Activated CD4-positive, alpha-beta T cell treated with anti-CD3 and anti-CD28 coated beads, Interleukin-2, amount 10 ng/mL, durations not matched to agents 24 days and 14 days (primary cell): Measurements from ENCODE around the gene LEMD1. TPM values are rescaled to one million over a fixed set of nuclear protein-coding genes. Genes with fewer than 3 reads are reported as not detected.
A peak's percentile ranks its signal among the peaks of the same experiment; 100 is the strongest.
"Not testable (repeated sequence)": the region's sequence is repeated elsewhere in the genome, so short reads cannot be mapped to it uniquely, and the experiment has no call there.

Experiments
- DNase-seq: peaks from one replicate; pipeline ENCODE4 v3.0.0; 2022
- H3K27ac Mint-ChIP-seq: one replicate; pipeline ENCODE4 v1.8.0; 2022; ENCODE audit warnings: mild to moderate bottlenecking, mixed read lengths
- H3K27me3 Mint-ChIP-seq: one replicate; pipeline ENCODE4 v1.8.0; 2022; ENCODE audit warnings: mixed read lengths
- H3K36me3 Mint-ChIP-seq: one replicate; pipeline ENCODE4 v1.8.0; 2022; ENCODE audit warnings: low read depth, mild to moderate bottlenecking, mixed read lengths
- H3K4me1 Mint-ChIP-seq: one replicate; pipeline ENCODE4 v1.8.0; 2021; ENCODE audit warnings: mixed read lengths
- H3K4me3 Mint-ChIP-seq: one replicate; pipeline ENCODE4 v1.8.0; 2022; ENCODE audit warnings: mild to moderate bottlenecking, moderate library complexity, mixed read lengths
- H3K9me3 Mint-ChIP-seq: one replicate; pipeline ENCODE4 v1.8.0; 2021; ENCODE audit warnings: mixed read lengths
- intact Hi-C: fragments of 100-400 bp; cut with micrococcal nuclease; formaldehyde crosslinking; loops from one replicate; pipeline ENCODE4 v1.15.1; 2023
- total RNA-seq: library from RNA; stranded (reverse); gene quantifications from 2 replicates; pipeline ENCODE4 v1.2.3, GENCODE V29; 2022

LEMD1 gene
- total RNA-seq, 1 donor from 2014 or later, result 0.47 TPM

DNA sequence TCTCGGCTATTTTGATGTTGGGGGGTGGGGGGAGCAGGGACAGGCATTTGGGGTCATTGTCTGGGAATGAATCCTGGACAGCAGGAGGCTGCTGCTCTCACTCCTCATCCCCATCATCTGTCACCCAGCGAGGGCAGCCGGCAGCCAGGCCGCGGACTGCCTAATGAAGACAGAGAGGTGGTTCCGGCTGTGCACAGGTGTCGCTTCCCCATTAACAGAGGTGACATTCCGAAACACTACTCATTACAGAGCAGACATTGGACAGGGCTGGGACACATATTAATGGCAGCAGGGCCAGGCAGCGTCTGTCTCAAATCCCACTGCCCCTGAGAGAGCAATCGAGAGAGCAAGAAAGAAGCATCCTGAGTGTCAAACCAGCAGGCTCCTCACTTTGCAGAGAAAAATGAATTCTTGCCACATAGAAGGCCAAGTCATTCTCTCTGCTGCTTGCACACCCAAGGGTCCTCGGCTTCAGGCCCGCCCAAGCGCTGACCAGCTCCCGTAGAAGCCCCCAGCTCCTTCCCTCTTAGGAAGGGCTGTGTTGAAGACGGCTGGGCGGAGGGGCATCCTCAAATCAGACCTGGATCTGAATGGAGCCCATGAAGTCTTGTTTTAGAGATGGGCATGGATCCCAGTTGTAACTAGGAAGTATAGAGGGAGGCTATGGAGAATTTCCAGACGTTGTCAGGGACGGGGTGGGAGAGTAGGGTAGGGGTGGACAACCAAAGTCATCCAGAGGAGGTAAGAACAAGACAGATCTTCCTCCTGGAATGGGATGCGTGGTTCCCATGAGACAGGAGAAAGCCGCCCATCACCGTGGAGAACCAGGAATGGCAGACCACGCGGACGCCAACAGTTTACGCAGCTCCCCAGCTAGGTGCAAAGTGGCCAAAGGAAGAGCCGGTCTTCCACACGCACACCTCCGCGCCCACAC lies 8.2 kb upstream of the LEMD1 start:
- peaks cover 51% of the 10 kb centered on the region for H3K27me3 Mint-ChIP-seq
- H3K9me3 Mint-ChIP-seq, result no peaks in the 10 kb centered on the region
- H3K4me3 Mint-ChIP-seq, result peak overlapping the region; percentile 85
- peaks cover 7% of the 10 kb centered on the region for H3K4me1 Mint-ChIP-seq
- intact Hi-C loops, result no loop called here
- no peaks in the 10 kb centered on the region for H3K36me3 Mint-ChIP-seq
- DNase-seq, result no peak
- H3K27ac Mint-ChIP-seq, result no peak overlapping the region

DNA sequence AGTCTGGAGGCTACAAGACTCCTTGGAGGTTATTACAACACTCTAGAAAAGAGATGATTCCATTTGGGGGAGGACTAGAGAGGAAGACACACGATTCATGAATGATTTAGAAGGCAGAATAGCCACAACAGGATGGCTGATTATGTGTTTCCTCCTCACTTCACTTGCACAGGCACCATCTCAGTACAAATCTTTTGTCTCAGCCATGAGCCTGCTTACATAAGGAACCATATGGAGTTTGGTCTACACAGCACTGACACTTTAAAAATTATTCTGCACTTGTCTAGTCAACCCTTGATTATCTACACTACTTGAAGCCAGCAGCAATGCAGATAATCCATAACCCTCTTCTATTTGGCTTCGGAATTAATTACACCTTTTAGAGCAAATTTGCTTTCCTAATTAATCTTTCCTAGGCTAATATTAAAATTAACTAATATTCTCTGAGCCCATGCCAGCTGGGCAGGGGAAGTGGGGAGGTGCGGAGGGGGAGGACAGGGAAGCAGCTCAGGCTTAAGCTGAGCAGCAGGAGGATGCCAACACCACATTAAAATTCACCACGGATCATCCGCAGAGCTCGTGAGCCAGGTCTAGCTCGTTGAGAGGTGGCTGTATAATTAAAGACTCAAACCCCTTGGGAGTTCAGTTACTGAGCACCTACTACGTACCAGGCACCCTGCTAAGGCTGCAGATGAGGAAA lies 3.2 kb upstream of the LEMD1 start:
- H3K27ac Mint-ChIP-seq, result no peak overlapping the region
- H3K9me3 Mint-ChIP-seq, result no peaks in the 10 kb centered on the region
- H3K4me3 Mint-ChIP-seq, result no peak overlapping the region
- intact Hi-C loops, result no loop called here
- H3K4me1 Mint-ChIP-seq, result no peaks in the 10 kb centered on the region
- no peak for DNase-seq
- no peaks in the 10 kb centered on the region for H3K36me3 Mint-ChIP-seq
- H3K27me3 Mint-ChIP-seq, result peaks cover 74% of the 10 kb centered on the region

DNA sequence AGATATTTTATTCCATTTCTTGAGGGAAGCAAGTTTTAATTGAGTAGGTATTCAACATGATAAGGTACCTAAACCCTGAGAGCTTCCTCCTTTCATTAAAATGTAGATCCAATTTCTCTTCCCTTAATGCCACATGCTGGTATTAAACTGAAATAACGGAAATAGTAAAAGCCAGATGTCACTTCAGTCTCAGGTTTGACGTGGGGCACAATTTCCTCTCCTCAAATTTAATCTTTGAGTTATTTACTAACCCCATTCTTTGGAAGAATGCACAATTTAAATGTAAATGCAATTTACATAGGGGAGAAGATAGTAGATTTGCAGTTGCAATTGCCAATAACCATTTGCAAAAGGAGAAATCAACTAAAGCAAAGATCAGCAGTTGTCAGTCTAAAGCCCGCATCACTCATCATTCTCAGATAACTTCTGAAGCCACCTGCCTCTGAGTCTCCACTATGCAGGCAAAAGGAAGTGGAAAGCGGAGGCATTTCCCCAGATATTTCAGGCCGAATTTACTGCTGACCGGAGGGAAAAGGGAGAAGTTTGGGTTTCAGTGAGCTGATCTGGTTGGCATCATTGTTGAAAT lies 2.1 kb upstream of the LEMD1 start:
- intact Hi-C loops, result no loop called here
- Mint-ChIP-seq H3K27ac (no peak overlapping the region), H3K27me3 (peaks cover 74% of the 10 kb centered on the region), H3K4me1 (no peaks in the 10 kb centered on the region), H3K9me3 (no peaks in the 10 kb centered on the region), H3K4me3 (no peak overlapping the region), H3K36me3 (no peaks in the 10 kb centered on the region)
- no peak for DNase-seq

DNA sequence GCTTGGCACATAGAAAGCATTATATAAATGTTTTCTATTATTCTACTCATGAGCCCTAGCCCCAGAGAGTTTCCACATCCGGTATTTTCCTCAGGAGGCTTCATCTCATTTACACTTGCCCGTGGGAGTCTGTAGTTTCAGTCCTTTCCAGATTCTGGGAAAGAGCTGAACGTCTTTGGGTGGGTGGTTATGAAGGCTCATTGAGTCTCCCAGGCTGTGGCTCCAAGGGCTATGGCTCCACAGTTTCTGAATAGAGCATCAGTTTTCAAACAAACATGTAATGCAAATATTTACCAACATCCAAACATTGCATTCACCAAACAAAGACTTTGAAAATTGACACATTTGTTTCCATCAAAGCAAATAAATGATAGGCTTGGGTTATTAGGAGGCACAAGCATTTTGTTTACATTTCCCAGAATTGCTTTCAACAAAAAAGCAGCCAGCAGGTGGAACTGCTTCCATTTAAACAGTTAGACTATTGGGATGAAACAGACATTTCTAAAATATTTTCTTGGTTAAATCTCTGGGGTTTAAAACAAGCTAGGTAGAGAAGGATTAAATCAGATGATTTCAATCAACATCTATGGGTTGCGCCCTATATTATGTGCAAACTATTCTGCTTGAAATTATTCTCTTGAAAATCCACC lies 1.3 kb upstream of the LEMD1 start:
- Mint-ChIP-seq H3K9me3 (no peaks in the 10 kb centered on the region), H3K4me1 (no peaks in the 10 kb centered on the region), H3K27me3 (peaks cover 70% of the 10 kb centered on the region), H3K36me3 (no peaks in the 10 kb centered on the region), H3K4me3 (no peak overlapping the region), H3K27ac (no peak overlapping the region)
- intact Hi-C loops, result no loop called here
- no peak for DNase-seq

DNA sequence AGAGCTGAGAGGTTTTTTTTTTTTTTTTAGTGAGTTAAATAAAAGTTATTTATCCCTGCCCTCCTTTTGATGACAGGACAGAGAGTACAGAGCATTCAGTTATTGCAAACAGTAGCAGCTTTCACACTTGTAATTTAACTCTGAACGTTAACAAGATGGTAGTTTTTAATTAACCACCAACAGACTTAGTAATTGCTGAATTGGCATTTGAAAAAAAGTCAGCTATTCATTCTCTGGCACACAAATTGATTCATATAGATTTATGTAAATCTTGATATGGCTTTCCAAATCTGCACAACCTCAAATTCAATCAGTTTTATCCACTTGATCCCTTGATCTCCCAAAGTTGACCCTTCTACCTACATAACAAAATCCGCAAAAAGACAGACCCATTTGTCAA lies 918 bp downstream of the LEMD1 start:
- Mint-ChIP-seq H3K4me1 (no peaks in the 10 kb centered on the region), H3K27ac (no peak overlapping the region), H3K9me3 (no peaks in the 10 kb centered on the region), H3K4me3 (no peak overlapping the region), H3K27me3 (peaks cover 57% of the 10 kb centered on the region), H3K36me3 (no peaks in the 10 kb centered on the region)
- no peak for DNase-seq
- intact Hi-C loops, result no loop called here

DNA sequence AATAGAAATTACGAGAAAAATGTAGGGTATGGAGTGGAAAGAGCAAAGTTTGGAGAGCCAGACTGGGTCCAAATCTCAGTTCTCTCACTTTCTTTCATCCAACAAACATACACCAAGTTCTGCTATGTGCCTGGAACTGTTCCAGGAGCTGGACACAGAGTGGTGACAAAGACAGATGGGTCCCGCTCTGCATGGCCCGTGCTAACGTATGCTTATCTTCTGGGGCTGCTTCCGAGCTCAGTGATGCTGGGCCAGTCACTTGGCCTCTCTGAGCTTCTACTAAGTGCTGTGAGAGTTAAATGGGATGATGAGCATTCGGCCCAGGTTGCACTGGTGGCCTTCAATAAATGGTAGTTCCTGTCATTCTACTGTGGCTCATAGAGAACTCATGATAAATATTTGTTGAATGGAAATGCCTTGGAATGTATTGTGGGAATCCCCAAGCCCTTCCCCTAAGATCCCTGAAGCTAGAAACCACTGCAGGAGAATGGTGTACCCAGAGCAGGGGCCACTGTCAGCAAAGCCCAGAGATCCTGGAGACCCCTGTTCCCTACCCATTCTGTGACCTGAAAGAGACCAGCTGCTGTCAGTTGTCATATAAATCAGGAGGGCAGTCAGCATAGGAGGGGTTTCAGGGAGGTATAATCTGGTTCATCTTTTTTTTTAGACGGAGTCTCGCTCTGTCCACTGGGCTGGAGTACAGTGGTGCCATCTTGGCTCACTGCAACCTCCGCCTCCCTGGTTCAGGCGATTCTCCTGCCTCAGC lies 3.8 kb downstream of the LEMD1 start:
- H3K4me1 Mint-ChIP-seq, result no peaks in the 10 kb centered on the region
- H3K27ac Mint-ChIP-seq, result no peak overlapping the region
- intact Hi-C loops, result no loop called here
- H3K4me3 Mint-ChIP-seq, result no peak overlapping the region
- H3K36me3 Mint-ChIP-seq, result no peaks in the 10 kb centered on the region
- no peak for DNase-seq
- H3K27me3 Mint-ChIP-seq, result peaks cover 38% of the 10 kb centered on the region
- H3K9me3 Mint-ChIP-seq, result no peaks in the 10 kb centered on the region

DNA sequence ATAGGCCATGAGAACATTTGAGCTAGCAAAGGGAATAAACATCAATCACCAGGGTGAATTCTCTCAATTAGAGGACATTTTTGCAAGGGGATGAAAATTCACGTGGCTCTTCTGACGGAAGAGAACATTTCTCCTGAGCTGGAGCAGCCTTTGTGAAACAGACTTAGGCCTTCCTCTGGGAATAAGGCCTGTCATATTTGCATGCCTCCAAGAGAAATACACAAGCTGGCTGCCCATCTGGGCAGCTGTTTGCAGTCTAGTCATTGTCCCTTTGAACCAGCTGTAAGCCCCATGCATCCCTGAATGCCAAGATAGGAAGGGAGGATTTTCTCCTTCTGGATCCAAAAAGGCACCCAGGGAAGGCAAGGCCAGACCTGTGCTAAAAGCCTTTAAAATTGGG lies 5.5 kb downstream of the LEMD1 start:
- no peak overlapping the region for H3K4me3 Mint-ChIP-seq
- no peaks in the 10 kb centered on the region for H3K9me3 Mint-ChIP-seq
- H3K36me3 Mint-ChIP-seq, result no peaks in the 10 kb centered on the region
- intact Hi-C loops, result no loop called here
- no peak for DNase-seq
- H3K27ac Mint-ChIP-seq, result no peak overlapping the region
- peaks cover 34% of the 10 kb centered on the region for H3K27me3 Mint-ChIP-seq
- H3K4me1 Mint-ChIP-seq, result no peaks in the 10 kb centered on the region

DNA sequence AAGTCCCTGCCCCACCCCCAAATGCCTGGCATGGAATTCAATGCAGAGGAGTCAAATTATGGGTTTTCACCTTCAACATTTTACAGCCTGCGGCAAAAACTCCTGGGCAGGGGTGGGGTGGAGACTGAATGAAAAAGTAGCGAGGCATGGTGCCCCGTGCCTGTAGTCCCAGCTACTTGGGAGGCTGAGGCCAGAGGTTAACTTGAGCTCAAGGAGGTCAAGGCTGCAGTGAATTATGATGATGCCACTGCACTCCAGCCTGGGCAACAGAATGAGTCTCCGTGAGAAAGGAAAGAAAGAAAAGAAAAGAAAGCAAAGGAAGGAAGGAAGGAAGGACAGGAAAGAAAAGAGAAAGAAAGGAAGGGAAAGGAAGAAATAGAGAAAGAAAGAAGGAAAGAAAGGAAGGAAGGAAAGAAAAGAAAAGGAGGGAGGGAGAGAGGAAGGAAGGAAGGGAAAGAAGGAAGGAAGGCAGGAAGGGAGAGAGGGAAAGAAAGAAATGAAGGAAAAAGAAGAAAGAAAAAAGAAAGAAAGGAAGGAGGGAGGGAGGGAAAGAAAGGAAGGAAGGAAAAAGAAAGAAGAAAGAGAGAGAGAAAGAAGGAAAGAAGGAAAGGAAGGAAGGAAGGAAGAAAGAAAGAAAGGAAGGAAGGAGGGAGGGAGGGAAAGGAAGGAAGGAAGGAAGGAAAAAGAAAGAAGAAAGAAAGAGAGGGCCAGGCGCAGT lies 11.1 kb downstream of the LEMD1 start:
- Mint-ChIP-seq H3K27ac (no peak overlapping the region), H3K36me3 (no peaks in the 10 kb centered on the region), H3K9me3 (no peaks in the 10 kb centered on the region), H3K4me3 (no peak overlapping the region), H3K4me1 (peaks cover 3% of the 10 kb centered on the region), H3K27me3 (peaks cover 33% of the 10 kb centered on the region)
- intact Hi-C loops, result no loop called here
- no peak for DNase-seq

DNA sequence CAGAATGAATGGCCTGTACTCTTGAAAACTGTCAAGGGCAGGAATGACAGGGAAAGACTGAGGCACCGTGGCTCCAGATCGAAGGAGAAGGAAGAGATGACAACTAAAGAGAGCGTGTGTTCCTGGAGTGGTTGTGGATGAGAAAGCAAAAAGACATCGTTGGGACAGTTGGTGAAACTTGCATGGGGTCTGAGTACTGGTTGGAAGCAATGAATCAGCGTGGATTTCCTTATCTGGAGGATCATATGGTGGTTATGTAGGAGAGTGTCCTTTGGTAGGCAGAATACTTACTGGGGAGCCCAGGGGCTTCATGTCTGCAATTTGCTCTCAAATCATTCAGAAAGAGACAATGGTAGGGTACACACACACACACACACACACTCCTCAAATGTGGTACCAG lies 13.9 kb downstream of the LEMD1 start:
- peaks cover 37% of the 10 kb centered on the region for H3K27me3 Mint-ChIP-seq
- intact Hi-C loops, result no loop called here
- peaks cover 3% of the 10 kb centered on the region for H3K4me1 Mint-ChIP-seq
- H3K36me3 Mint-ChIP-seq, result peaks cover 2% of the 10 kb centered on the region
- no peak overlapping the region for H3K27ac Mint-ChIP-seq
- no peak for DNase-seq
- no peaks in the 10 kb centered on the region for H3K9me3 Mint-ChIP-seq
- no peak overlapping the region for H3K4me3 Mint-ChIP-seq

DNA sequence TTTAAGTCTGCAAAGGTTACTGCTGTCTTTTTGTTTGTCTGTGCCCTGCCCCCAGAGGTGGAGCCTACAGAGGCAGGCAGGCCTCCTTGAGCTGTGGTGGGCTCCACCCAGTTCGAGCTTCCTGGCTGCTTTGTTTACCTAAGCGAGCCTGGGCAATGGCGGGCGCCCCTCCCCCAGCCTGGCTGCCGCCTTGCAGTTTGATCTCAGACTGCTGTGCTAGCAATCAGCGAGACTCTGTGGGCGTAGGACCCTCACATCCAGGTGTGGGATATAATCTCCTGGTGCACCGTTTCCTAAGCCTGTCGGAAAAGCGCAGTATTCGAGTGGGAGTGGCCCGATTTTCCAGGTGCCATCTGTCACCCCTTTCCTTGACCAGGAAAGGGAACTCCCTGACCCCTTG lies 15.6 kb downstream of the LEMD1 start:
- DNase-seq, H3K9me3 Mint-ChIP-seq, H3K4me3 Mint-ChIP-seq, H3K4me1 Mint-ChIP-seq, intact Hi-C loops, H3K27ac Mint-ChIP-seq, H3K36me3 Mint-ChIP-seq: not testable (repeated sequence)
- H3K27me3 Mint-ChIP-seq, result peaks cover 34% of the 10 kb centered on the region

DNA sequence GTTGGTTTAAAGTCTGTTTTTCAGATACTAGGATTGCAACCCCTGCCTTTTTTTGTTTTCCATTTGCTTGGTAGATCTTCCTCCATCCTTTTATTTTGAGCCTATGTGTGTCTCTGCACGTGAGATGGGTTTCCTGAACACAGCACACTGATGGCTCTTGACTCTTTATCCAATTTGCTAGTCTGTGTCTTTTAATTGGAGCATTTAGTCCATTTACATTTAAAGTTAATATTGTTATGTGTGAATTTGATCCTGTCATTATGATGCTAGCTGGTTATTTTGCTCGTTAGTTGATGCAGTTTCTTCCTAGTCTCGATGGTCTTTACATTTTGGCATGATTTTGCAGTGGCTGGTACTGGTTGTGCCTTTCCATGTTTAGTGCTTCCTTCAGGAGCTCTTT lies 17.4 kb downstream of the LEMD1 start:
- intact Hi-C loops, H3K4me3 Mint-ChIP-seq, DNase-seq, H3K9me3 Mint-ChIP-seq, H3K36me3 Mint-ChIP-seq, H3K4me1 Mint-ChIP-seq, H3K27ac Mint-ChIP-seq: not testable (repeated sequence)
- peaks cover 25% of the 10 kb centered on the region for H3K27me3 Mint-ChIP-seq

DNA sequence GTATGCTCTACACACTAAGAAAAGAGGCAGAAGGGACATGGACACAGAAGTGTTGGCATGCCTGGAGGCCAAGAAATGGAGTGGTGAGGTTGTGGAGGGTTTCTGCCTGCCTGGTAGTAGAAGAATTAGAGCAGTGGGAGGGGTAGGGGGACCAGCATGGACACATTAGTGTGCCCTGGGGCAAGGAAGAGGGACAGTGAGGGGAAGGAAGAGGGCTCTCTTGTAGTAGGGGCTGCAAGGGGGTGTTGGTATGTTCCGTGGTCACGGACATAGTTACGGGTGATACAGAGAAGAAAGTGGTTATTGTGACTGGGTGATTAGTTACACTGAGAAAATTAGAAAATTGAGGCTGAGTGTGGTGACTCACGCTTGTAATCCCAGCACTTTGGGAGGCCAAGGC lies 23.3 kb downstream of the LEMD1 start:
- Mint-ChIP-seq H3K4me3 (no peak overlapping the region), H3K27me3 (peaks cover 37% of the 10 kb centered on the region), H3K36me3 (no peaks in the 10 kb centered on the region), H3K27ac (no peak overlapping the region), H3K4me1 (no peaks in the 10 kb centered on the region), H3K9me3 (no peaks in the 10 kb centered on the region)
- intact Hi-C loops, result no loop called here
- no peak for DNase-seq
